GM12801 (cell line): ENCODE measurements around the gene NOL4L.

ENCODE experiments used
- TF ChIP-seq, protein P1 (sequence below): IDR thresholded peaks from one replicate; pipeline ENCODE4 v1.5.1; 2011; ENCODE audit warnings: control low read depth; ENCODE audit not compliant: insufficient read length; ENCODE audit errors: extremely low read depth

Gene NOL4L

DNA sequence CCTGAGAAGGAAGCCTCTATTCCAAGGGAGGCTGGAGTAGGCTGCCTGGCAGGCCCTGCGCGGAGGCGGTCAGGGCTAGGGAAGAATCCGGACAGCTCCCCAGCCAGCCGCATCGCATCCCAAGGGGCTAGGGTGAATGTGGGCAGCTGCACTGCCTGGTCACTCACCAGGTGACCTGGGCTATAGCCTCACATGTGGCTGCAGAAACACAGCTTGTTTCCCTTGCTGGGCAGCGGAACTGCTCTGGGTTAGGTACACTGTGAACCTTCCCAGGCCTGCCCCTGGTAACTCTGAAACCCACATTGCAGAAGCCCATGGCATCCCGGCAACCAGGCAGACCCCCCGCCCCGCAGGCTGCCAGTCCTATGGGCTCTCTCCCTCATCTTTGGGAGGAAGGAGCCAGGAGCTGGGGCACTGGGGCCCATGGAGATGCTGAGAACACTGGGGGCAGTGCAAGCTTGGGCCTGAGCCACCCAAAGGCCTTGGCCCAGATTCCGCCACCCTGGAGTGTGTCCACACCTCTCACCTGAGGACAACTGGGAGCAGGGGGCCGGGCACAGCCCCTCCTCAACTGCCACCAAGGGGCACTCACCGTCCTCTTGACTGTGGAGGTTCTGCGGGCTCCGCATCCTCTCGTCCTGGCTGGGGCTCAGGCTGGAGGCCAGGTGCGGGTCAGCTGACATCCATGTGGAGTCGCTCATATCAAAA lies 111.0 kb downstream of the NOL4L start:
- TF ChIP-seq, protein P1, sequence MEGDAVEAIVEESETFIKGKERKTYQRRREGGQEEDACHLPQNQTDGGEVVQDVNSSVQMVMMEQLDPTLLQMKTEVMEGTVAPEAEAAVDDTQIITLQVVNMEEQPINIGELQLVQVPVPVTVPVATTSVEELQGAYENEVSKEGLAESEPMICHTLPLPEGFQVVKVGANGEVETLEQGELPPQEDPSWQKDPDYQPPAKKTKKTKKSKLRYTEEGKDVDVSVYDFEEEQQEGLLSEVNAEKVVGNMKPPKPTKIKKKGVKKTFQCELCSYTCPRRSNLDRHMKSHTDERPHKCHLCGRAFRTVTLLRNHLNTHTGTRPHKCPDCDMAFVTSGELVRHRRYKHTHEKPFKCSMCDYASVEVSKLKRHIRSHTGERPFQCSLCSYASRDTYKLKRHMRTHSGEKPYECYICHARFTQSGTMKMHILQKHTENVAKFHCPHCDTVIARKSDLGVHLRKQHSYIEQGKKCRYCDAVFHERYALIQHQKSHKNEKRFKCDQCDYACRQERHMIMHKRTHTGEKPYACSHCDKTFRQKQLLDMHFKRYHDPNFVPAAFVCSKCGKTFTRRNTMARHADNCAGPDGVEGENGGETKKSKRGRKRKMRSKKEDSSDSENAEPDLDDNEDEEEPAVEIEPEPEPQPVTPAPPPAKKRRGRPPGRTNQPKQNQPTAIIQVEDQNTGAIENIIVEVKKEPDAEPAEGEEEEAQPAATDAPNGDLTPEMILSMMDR = no peak

DNA sequence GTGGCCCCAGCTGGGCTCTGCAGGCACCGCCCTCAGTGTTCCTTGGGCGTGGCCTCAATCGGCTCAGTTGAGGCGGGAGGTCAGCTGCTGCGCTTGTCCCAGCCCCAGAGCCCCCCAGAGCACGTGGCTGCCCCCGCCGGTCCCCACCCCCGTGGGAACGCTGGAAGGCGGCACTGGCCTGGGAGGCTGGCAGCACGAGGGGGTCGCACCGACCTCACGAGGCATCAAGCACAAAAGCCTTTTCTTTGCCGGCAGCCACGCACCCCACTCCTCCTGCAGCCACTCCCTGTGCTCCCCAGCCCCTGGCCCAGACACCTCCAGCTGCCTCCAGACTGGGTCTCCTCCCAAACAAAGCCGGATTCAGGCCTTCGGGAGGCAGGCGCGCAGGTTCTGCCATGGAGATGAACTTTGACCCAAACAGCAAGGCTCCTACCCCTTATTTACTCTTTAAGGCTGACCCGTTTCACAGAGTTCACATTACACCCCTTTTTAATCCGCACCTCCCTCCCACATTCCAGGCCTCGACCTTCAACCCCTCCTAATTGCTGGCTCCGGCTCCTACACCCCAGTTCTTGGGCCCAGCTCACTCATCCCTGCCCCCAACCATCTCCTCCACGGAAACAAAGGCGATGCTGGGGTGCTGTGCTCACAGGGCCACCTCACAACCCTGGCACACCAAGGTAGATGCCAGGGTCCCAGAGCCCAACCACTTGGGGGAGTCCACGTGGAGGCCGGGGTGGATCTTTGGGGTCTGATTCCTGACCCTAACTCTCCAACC lies 111.7 kb downstream of the NOL4L start:
- TF ChIP-seq, protein P1 = no peak

DNA sequence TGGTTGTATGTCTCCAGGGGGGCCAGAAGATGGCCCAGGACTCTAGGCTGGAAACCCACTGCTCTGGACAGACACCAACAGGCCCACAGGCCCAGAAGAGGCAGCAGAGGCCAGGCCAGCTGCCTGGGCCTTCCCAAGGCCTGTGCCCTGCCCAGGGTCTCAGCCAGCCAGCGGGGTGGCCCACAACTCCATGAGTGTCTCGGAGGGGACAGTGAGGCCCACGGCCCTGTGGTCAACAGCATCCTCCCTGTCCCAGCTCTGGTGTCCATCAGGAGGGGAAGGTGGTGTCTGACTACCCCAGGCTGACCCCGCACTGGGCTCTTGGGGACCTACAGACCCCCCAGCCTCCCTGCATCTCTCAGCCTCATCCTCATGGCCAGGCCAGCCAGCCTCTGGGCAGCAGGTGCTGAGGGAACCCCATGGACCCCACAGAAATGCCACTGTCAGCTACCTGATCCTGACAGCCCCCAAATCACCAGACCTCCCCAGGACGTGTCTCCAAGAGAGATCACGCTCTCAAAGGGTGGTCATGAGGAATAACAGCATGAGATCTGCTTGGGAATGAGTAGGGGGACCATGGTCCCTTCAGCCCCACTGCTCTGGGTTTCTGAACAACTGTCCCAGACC lies 112.4 kb downstream of the NOL4L start:
- TF ChIP-seq, protein P1 = no peak

DNA sequence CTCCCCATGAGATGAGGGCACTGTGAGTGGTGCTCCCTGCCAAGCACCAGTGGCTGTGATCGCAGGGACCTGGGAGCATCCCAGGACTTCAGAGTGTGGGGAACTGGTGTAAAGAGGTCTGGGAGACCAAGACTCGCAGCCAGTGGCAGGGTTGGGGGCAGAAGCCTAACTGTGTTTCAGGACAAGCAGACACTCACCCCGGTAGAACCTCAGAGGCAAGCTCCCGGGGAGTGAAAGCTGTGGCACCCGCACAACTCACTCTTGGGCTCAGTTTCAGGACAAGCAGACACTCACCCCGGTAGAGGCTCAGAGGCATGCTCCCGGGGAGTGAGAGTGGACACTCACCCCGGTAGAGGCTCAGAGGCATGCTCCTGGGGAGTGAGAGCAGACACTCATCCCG lies 114.2 kb downstream of the NOL4L start:
- TF ChIP-seq, protein P1 = no peak

DNA sequence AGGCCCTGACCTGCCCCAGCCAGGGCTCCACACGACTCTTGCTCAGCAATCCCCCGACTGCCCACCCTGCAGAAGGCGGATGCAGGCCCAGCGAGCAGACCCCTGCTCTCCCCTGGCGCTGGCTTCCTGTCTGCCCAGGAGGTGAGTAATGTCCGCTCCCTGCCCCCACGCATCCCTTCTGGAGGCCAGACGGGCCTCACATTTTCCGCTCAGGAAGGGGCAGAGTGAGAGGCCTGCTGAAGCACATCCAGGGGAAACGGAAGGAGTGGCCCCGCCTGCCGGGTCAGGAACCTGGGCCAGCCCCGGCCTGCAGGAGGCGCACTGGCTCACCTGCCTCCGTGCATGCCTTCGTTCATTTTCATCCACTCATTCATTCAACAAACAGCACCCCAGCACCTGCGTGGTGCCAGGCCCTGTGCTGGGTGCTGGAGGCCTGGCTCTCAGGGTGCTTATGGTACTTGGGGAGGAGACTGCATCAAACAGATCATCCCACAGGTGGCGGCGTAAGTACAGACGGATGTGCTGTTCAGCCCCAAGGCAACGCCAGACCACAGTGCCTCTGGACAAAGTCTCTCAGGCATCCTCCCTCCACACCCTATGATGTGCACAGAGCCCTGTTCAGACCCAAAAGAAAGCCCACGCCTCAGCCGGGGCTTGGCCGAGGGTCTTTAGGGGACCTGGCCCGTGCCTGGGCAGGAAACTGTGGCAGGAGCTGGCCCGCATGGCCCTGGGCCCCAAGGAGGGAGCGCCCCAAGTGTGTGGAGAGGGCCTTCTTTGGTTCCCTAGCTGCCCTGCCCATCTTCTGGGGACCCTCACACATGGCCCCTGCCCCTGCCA lies 114.9 kb downstream of the NOL4L start:
- TF ChIP-seq, protein P1 = no peak

DNA sequence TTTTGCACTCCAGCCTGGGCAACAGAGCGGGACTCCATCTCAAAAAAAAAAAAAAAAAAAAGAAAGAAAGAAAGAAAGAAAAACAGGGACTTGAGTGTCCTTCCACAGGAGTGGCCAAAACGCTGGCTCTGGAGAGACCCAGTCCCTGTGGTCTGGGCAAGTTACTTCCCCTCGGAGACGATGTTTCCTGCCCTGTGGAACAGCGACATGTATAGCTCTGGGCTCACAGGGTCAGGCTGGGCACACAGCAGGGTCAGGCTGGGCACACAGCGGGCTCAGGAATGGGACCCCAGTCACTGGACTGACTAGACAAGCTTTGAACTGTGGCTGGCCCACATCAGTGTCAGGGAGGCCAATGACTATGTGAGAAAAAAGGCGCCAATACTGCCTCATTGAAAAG lies 116.3 kb downstream of the NOL4L start:
- TF ChIP-seq, protein P1 = no peak

DNA sequence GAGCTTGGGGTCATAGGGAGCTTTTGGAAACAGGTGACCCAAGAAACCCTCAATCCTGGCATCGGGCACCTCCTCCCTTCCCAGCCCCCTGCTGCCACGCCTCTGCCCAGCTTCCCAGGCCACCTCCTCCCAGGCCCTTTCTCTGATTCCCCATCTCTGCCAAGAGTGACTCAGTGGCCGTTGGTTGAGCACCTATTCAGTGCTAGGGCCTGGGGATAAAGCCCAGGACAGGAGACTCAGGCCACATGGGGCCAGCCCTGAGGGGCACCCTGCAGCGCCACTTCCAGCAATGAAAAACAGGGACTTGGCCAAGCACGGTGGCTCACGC lies 116.9 kb downstream of the NOL4L start:
- TF ChIP-seq, protein P1 = no peak
